GM19372 (cell line): ENCODE data around the gene HAO1.
"Not testable (repeated sequence)": the region's sequence is repeated elsewhere in the genome, so short reads cannot be mapped to it uniquely, and the experiment has no call there.

Experiments
- ATAC-seq: cut with Tn5 transposase; IDR thresholded peaks from one replicate; pipeline ENCODE4 v1.9.1; 2021; ENCODE audit warnings: mild to moderate bottlenecking, low read depth, moderate library complexity; ENCODE audit not compliant: unreplicated experiment

HAO1 gene

GRCh38 chr20:7858734-7859250 lies 81.5 kb downstream of the HAO1 start:
- peak; percentile 18 for ATAC-seq

DNA sequence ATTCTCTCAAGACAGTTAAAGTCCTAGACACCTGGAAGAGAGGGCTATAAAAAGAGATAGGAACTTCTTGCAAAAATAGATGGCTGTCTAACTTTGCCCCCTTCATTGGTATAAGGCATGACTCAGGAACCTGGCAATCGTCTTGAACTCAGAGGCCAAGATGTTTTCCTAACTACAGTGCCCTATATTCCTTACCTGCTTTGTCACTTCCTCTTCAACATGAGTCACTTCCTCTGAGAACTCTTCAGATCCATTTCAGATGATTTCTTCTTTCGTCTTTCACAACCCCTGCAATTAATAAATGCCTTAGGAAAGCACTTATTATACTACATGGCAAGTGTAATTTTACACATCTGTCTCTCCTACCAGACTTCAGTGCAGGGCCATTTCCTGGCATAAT lies 83.5 kb downstream of the HAO1 start:
- no peak for ATAC-seq

- no peak for ATAC-seq
Measured at GRCh38 chr20:7855545-7855944, 84.7 kb downstream of the HAO1 start.

- no peak for ATAC-seq
Measured at GRCh38 chr20:7853493-7853892, 86.8 kb downstream of the HAO1 start.

GRCh38 chr20:7850775-7851490 lies 89.3 kb downstream of the HAO1 start:
- no peak for ATAC-seq

GRCh38 chr20:7849675-7850074 lies 90.6 kb downstream of the HAO1 start:
- ATAC-seq: no peak

DNA sequence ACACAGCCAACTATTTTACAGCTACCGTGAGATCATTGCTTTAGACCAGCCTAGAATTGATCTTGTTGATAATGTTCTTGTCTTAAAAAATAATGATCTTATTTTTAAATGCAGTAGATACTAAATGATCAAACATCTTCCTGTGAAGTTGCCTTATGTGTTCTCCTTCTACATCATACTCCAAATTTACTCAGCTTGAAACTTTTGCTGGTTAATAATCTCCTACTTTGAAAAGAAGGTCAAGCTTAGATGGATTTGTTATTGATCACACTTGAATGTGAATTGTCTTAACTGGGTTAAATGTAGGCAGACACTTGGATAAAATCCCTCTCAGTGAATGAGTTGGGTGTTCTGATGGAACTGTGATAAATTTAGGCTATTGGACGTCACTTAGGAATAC lies 91.9 kb downstream of the HAO1 start:
- no peak for ATAC-seq

- no peak for ATAC-seq
Measured at GRCh38 chr20:7843613-7844012, 96.6 kb downstream of the HAO1 start.

- no peak for ATAC-seq
Measured at GRCh38 chr20:7841971-7842310, 98.3 kb downstream of the HAO1 start.

DNA sequence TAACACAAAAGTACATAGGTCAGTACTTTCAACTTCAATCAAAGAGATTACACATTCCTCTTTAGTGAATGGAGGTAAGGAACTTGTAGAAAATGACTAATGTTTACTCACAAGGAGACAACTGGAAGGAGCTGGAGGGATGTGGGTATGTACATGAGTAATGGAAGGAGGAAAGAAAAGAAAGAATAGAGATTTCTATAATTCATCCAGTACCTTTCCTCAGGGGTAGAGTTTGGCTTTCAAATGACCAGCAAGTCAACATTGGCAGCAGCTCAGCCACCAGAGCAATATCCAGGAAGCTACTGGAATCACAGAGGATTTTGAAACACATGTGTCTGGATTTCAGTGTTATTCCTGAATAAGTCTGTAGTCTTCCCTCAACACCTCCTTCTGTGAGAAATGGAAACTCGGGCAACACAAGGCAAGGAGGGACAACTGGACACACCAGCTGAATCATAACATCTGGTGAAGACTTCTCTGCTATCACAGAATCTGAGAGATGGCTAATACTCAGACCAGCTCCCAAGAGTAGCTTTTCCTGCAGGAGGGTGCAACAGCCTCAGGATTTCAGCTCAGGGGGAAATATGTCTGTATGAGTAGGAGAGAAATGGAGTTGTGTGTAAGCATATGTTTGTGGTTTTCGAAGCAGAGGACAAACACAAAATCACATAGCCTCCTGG lies 98.8 kb downstream of the HAO1 start:
- no peak for ATAC-seq

- ATAC-seq: no peak
Measured at GRCh38 chr20:7836076-7836475, 104.2 kb downstream of the HAO1 start.

DNA sequence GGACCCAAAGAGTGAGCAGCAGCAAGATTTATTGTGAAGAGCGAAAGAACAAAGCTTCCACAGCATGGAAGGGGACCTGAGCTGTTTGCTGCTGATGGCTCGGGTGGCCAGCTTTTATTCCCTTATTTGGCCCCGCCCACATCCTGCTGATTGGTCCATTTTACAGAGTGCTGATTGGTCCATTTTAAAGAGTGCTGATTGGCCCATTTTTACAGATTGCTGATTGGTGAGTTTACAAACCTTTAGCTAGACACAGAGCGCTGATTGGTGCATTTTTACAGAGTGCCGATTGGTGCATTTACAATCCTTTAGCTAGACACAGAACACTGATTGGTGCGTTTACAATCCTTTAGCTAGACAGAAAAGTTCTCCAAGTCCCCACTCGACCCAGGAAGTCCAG lies 105.8 kb downstream of the HAO1 start:
- not testable (repeated sequence) for ATAC-seq
